Keratinocyte (primary cell): ENCODE results near the gene FSD1. TPM values are rescaled to one million over a fixed set of nuclear protein-coding genes. Genes with fewer than 3 reads are reported as not detected.

Experiments
- DNase-seq: peaks from one replicate; pipeline ENCODE4 v3.0.0-alpha.2; 2011; ENCODE audit warnings: low read depth, missing footprints, low spot score
- FAIRE-seq: peaks from 2 replicates; lab custom pipeline; 2011; peaks lifted over from hg19 to GRCh38; lab: Jason Lieb, UNC
- H2AFZ ChIP-seq: 2 replicates; pipeline ENCODE4 v1.6.0; 2012; ENCODE audit warnings: low read length, control low read depth, inconsistent platforms; ENCODE audit not compliant: control insufficient read depth
- H3K27ac ChIP-seq: 2 replicates; pipeline ENCODE4 v1.5.1; 2011; ENCODE audit warnings: low read length; ENCODE audit not compliant: control insufficient read depth, insufficient read depth
- H3K27me3 ChIP-seq: 3 replicates; pipeline ENCODE4 v1.6.0; 2011; ENCODE audit warnings: low read length; ENCODE audit not compliant: control insufficient read depth, insufficient read depth; ENCODE audit errors: extremely low read depth
- H3K36me3 ChIP-seq, 2 experiments: 2 replicates in 1 of 2; 3 replicates in 1 of 2; pipeline ENCODE4 v1.5.1; 2011; ENCODE audit warnings: low read length in 2 of 2, mild to moderate bottlenecking in 1 of 2; ENCODE audit not compliant: control insufficient read depth in 2 of 2, insufficient read depth in 2 of 2; ENCODE audit errors: extremely low read depth in 1 of 2
- H3K4me1 ChIP-seq: 3 replicates; pipeline ENCODE4 v1.5.1; 2011; ENCODE audit warnings: low read length; ENCODE audit not compliant: control insufficient read depth, insufficient read depth; ENCODE audit errors: extremely low read depth
- H3K4me2 ChIP-seq: 3 replicates; pipeline ENCODE4 v1.6.0; 2011; ENCODE audit warnings: low read depth, low read length; ENCODE audit not compliant: control insufficient read depth, insufficient read depth; ENCODE audit errors: extremely low read depth
- H3K4me3 ChIP-seq, 3 experiments: fragments of 200-600 bp in 1 of 3; sonication (generic) in 1 of 3; 2 replicates in 2 of 3; 3 replicates in 1 of 3; pipeline ENCODE4 v1.5.1; 2011 to 2016; ENCODE audit warnings: low read length in 3 of 3, mild to moderate bottlenecking in 3 of 3, control low read depth in 2 of 3, inconsistent platforms in 1 of 3, low read depth in 1 of 3, mixed read lengths in 1 of 3, mixed run types in 1 of 3, moderate library complexity in 1 of 3; ENCODE audit not compliant: control insufficient read depth in 2 of 3, insufficient read depth in 2 of 3; ENCODE audit errors: extremely low read depth in 1 of 3
- H3K79me2 ChIP-seq: 2 replicates; pipeline ENCODE4 v1.6.0; 2012; ENCODE audit warnings: low read length; ENCODE audit not compliant: control insufficient read depth, insufficient read depth
- H3K9ac ChIP-seq: 3 replicates; pipeline ENCODE4 v1.6.0; 2011; ENCODE audit warnings: low read length; ENCODE audit not compliant: control insufficient read depth, insufficient read depth; ENCODE audit errors: extremely low read depth
- H3K9me1 ChIP-seq: 3 replicates; pipeline ENCODE4 v1.6.0; 2011; ENCODE audit warnings: low read length; ENCODE audit not compliant: control insufficient read depth, insufficient read depth; ENCODE audit errors: extremely low read depth
- H3K9me3 ChIP-seq: 2 replicates; pipeline ENCODE4 v1.5.1; 2012; ENCODE audit warnings: low read depth, low read length; ENCODE audit not compliant: control insufficient read depth
- H4K20me1 ChIP-seq: 3 replicates; pipeline ENCODE4 v1.6.0; 2011; ENCODE audit warnings: low read length; ENCODE audit not compliant: control insufficient read depth, insufficient read depth; ENCODE audit errors: extremely low read depth
- CTCF ChIP-seq, 3 experiments: IDR thresholded peaks in 1 of 3; conservative IDR thresholded peaks in 1 of 3; optimal IDR thresholded peaks in 1 of 3; 2 replicates in 2 of 3; 3 replicates in 1 of 3; pipeline versions ENCODE3 to v1.5.1; 2011; ENCODE audit warnings: low read length in 3 of 3, mild to moderate bottlenecking in 3 of 3, moderate library complexity in 2 of 3, control low read depth in 1 of 3, inconsistent platforms in 1 of 3; ENCODE audit not compliant: insufficient read depth in 2 of 3; ENCODE audit errors: extremely low read depth in 1 of 3
- EZH2 ChIP-seq: IDR thresholded peaks from one replicate; pipeline ENCODE4 v1.6.1; 2012; ENCODE audit warnings: inconsistent platforms, mild to moderate bottlenecking, low read length, moderate library complexity
- dilution Hi-C: fragments of 300-500 bp; cut with MboI; formaldehyde crosslinking; loops from one replicate; pipeline ENCODE4 v1.7.0; 2020; ENCODE audit warnings: low sequenced_read_pairs; ENCODE audit not compliant: extremely low pct_ligation_motif_present
- polyA plus RNA-seq, 5 experiments: library from polyadenylated mRNA; depleted of rRNA in 3 of 5; stranded (reverse) in 3 of 5; stranded (forward) in 1 of 5; unstranded in 1 of 5; fragments of >200 nt; gene quantifications; 1 replicate in 1 of 5; 2 replicates in 3 of 5; 3 replicates in 1 of 5; pipeline versions ENCODE4 v1.2.1 to v1.2.3, GENCODE V29; 2011 to 2012; ENCODE audit warnings: missing spikeins in 2 of 5, low read depth in 1 of 5, low replicate concordance in 1 of 5

Gene FSD1
- polyA plus RNA-seq, 1 donor (not counting 4 experiments of a cell fraction or from before 2014, with no cell fraction given) = 0.49 TPM

- no peak overlapping the region for H3K4me2 ChIP-seq
- no peaks in the 10 kb centered on the region for H3K9me1 ChIP-seq
- H3K27ac ChIP-seq = no peak overlapping the region
- H3K9me3 ChIP-seq = peaks cover 4% of the 10 kb centered on the region
- no peak overlapping the region for H3K9ac ChIP-seq
- H3K4me3 ChIP-seq = no peak overlapping the region
- dilution Hi-C loops = no loop called here
- DNase-seq = no peak
- no peak for FAIRE-seq
- peaks cover 16 to 30% of the 10 kb centered on the region in 2 experiments for H3K36me3 ChIP-seq
- H3K27me3 ChIP-seq = no peaks in the 10 kb centered on the region
- H3K79me2 ChIP-seq = no peaks in the 10 kb centered on the region
- no peaks in the 10 kb centered on the region for H3K4me1 ChIP-seq
- no peak for TF ChIP-seq CTCF (optimal IDR thresholded peaks at IDR 0.05 in 1 of 3, IDR thresholded peaks at IDR 0.05 in 1 of 3, conservative IDR thresholded peaks at IDR 0.05 in 1 of 3; ENCODE audit: extremely low read depth in 1 of 3, insufficient read depth in 2 of 3, low read length in 3 of 3)
- TF ChIP-seq EZH2 = no peak
- H4K20me1 ChIP-seq = no peaks in the 10 kb centered on the region
- H2AFZ ChIP-seq = no peak overlapping the region
Measured at GRCh38 chr19:4260613-4261191, 43.7 kb upstream of the FSD1 start.

- H3K9me3 ChIP-seq = no peaks in the 10 kb centered on the region
- no peak overlapping the region for H3K4me3 ChIP-seq
- H3K4me2 ChIP-seq = no peak overlapping the region
- TF ChIP-seq CTCF (optimal IDR thresholded peaks at IDR 0.05 in 1 of 3, IDR thresholded peaks at IDR 0.05 in 1 of 3, conservative IDR thresholded peaks at IDR 0.05 in 1 of 3; ENCODE audit: extremely low read depth in 1 of 3, insufficient read depth in 2 of 3, low read length in 3 of 3) = no peak
- TF ChIP-seq EZH2 = no peak
- peaks cover 15 to 18% of the 10 kb centered on the region in 2 experiments for H3K36me3 ChIP-seq
- H3K4me1 ChIP-seq = no peaks in the 10 kb centered on the region
- H3K9ac ChIP-seq = no peak overlapping the region
- no peak overlapping the region for H3K27ac ChIP-seq
- H3K9me1 ChIP-seq = no peaks in the 10 kb centered on the region
- no peak overlapping the region for H2AFZ ChIP-seq
- DNase-seq (no peak), FAIRE-seq (no peak)
- H3K79me2 ChIP-seq = no peaks in the 10 kb centered on the region
- H3K27me3 ChIP-seq = no peaks in the 10 kb centered on the region
- peaks cover 3% of the 10 kb centered on the region for H4K20me1 ChIP-seq
- dilution Hi-C loops = no loop called here
Measured at GRCh38 chr19:4264812-4265211, 39.6 kb upstream of the FSD1 start.
